K562 (cell line): ENCODE results near the gene RAB1B. TPM values are rescaled to one million over a fixed set of nuclear protein-coding genes. Genes with fewer than 3 reads are reported as not detected.

ENCODE experiments used
- ATAC-seq: fragments of 200-7000 bp; cut with Tn5 transposase; 3 replicates; pipeline ENCODE4 v1.9.1; 2020; ENCODE audit warnings: moderate library complexity
- BruUV-seq: library from RNA; stranded (reverse); fragments of 400-500 nt; replicated peaks from 2 replicates; lab custom pipeline; 2021; lab: Mats Ljungman, UMichigan
- CTCF ChIA-PET: fragments of 300-600 bp; formaldehyde crosslinking; extraction: SDS; loops from one replicate; lab custom pipeline; 2021; ENCODE audit warnings: low intra/inter-chr PET ratio; lab: Yijun Ruan, JAX
- POLR2A ChIA-PET: fragments of 300-600, 350-650 bp; sonication (Branson Sonifier 250); formaldehyde crosslinking; extraction: SDS; loops from one replicate; lab custom pipeline; 2021; ENCODE audit warnings: antibody characterized with exemption, inconsistent platforms; lab: Yijun Ruan, JAX
- DNase-seq, 4 experiments: peaks; one replicate each; pipeline versions ENCODE4 v3.0.0 to v3.0.0-alpha.2; 2011 to 2018; ENCODE audit warnings: low spot score in 3 of 4, mixed read lengths in 3 of 4; ENCODE audit errors: extremely low read depth in 1 of 4
- FAIRE-seq: peaks from 2 replicates; lab custom pipeline; 2011; peaks lifted over from hg19 to GRCh38; lab: Jason Lieb, UNC
- H2AFZ ChIP-seq: 2 replicates; pipeline ENCODE4 v1.6.0; 2011; ENCODE audit warnings: low read depth, low read length, control low read depth, inconsistent platforms
- H3K27ac ChIP-seq: fragments of 200-600 bp; 3 replicates; pipeline ENCODE4 v1.8.0; 2011; ENCODE audit warnings: low read depth, mild to moderate bottlenecking, control low read depth, inconsistent platforms, low read length, moderate library complexity, mixed read lengths; ENCODE audit errors: extremely low read depth
- H3K27me3 ChIP-seq, 2 experiments: fragments of 300-600 bp in 1 of 2; 2 replicates in 1 of 2; 3 replicates in 1 of 2; pipeline versions ENCODE4 v1.6.0 to v1.8.0; 2011; ENCODE audit warnings: inconsistent platforms in 2 of 2, low read length in 2 of 2, mild to moderate bottlenecking in 1 of 2, mixed read lengths in 1 of 2, moderate library complexity in 1 of 2; ENCODE audit not compliant: control insufficient read depth in 2 of 2, insufficient read depth in 2 of 2
- H3K36me3 ChIP-seq: fragments of 300-600 bp; 3 replicates; pipeline ENCODE4 v1.8.0; 2011; ENCODE audit warnings: mild to moderate bottlenecking, low read length, inconsistent platforms; ENCODE audit not compliant: control insufficient read depth, insufficient read depth
- H3K4me1 ChIP-seq, 2 experiments: fragments of 200-600 bp in 1 of 2; replicated peaks in 1 of 2; 2 replicates in 1 of 2; 3 replicates in 1 of 2; pipeline versions ENCODE4 v1.5.1 to v1.8.0; 2011; ENCODE audit warnings: inconsistent platforms in 2 of 2, low read length in 2 of 2, mild to moderate bottlenecking in 1 of 2, mixed read lengths in 1 of 2, moderate library complexity in 1 of 2; ENCODE audit not compliant: control insufficient read depth in 2 of 2, insufficient read depth in 2 of 2
- H3K4me2 ChIP-seq: 2 replicates; pipeline ENCODE4 v1.6.1; 2011; ENCODE audit warnings: low read length, control low read depth, inconsistent platforms, mixed read lengths; ENCODE audit not compliant: insufficient read depth
- H3K4me3 ChIP-seq: fragments of 200-600 bp; sonication (generic), shearing (Covaris generic); 2 replicates; pipeline ENCODE4 v1.5.1; 2016; ENCODE audit warnings: control low read depth, inconsistent platforms
- H3K79me2 ChIP-seq: fragments of 200-600 bp; 3 replicates; pipeline ENCODE4 v1.8.0; 2011; ENCODE audit warnings: low read length, inconsistent platforms; ENCODE audit not compliant: control insufficient read depth, insufficient read depth
- H3K9ac ChIP-seq, 2 experiments: 2 replicates each; pipeline versions ENCODE4 v1.6.0 to v1.6.1; 2011; ENCODE audit warnings: low read depth in 2 of 2, low read length in 2 of 2, control low read depth in 1 of 2, inconsistent platforms in 1 of 2, mild to moderate bottlenecking in 1 of 2, mixed read lengths in 1 of 2; ENCODE audit not compliant: insufficient read depth in 1 of 2
- H3K9me1 ChIP-seq: one replicate; pipeline ENCODE4 v1.6.0; 2011; ENCODE audit warnings: inconsistent platforms, mild to moderate bottlenecking, low read length, moderate library complexity; ENCODE audit not compliant: control insufficient read depth, insufficient read depth
- H3K9me3 ChIP-seq: replicated peaks from 2 replicates; pipeline ENCODE4 v1.5.1; 2011; ENCODE audit warnings: low read depth, low read length, inconsistent platforms; ENCODE audit not compliant: control insufficient read depth, insufficient read depth
- H4K20me1 ChIP-seq: replicated peaks from 2 replicates; pipeline ENCODE4 v1.6.1; 2011; ENCODE audit warnings: low read length, inconsistent platforms, mixed read lengths; ENCODE audit not compliant: control insufficient read depth, insufficient read depth
- BCL6 ChIP-seq: fragments of 250-450 bp; sonication (Bioruptor Pico); IDR thresholded peaks from 2 replicates; pipeline ENCODE4 v1.4.0; 2020
- ETS1 ChIP-seq: conservative IDR thresholded peaks from 2 replicates; pipeline ENCODE4 v1.6.1; 2011; ENCODE audit warnings: low read depth, mild to moderate bottlenecking, low read length; ENCODE audit not compliant: control insufficient read depth
- LEF1 ChIP-seq: fragments of 450-650 bp; IDR thresholded peaks from 2 replicates; pipeline ENCODE4 v1.6.1; 2016; ENCODE audit warnings: mild to moderate bottlenecking
- NRF1 ChIP-seq, 2 experiments: fragments of 450-650 bp; IDR thresholded peaks in 1 of 2; conservative IDR thresholded peaks in 1 of 2; 2 replicates each; pipeline ENCODE4 v1.6.1; 2014; ENCODE audit warnings: mild to moderate bottlenecking in 2 of 2
- USF1 ChIP-seq: sonication (generic); formaldehyde crosslinking; IDR thresholded peaks from 2 replicates; pipeline ENCODE4 v1.9.0; 2022; ENCODE audit warnings: mild to moderate bottlenecking, missing genetic modification reagents
- ZFX ChIP-seq: sonication (generic); formaldehyde crosslinking; IDR thresholded peaks from 2 replicates; pipeline ENCODE4 v1.8.0; 2022; ENCODE audit warnings: mild to moderate bottlenecking, missing genetic modification reagents, moderate library complexity
- ZNF695 ChIP-seq: fragments of 450-650 bp; formaldehyde crosslinking; IDR thresholded peaks from 2 replicates; pipeline ENCODE4 v1.4.0; 2020; ENCODE audit warnings: mild to moderate bottlenecking, moderate library complexity
- WGBS: fragments of 100-300 bp; shearing (Covaris generic); methylation state at CpG from one replicate; pipeline ENCODE4 v1.1.6; 2016; ENCODE audit warnings: low coverage, mixed read lengths; ENCODE audit not compliant: insufficient coverage; ENCODE audit errors: missing lambda C conversion rate; 5-methylcytosine and 5-hydroxymethylcytosine counted together
- in situ Hi-C: fragments of 300-500 bp; cut with MboI; formaldehyde crosslinking; loops from 4 replicates; pipeline ENCODE4 v1.15.0; 2018; ENCODE audit warnings: inconsistent platforms, mixed read lengths
- intact Hi-C: fragments of 100-400 bp; cut with micrococcal nuclease; formaldehyde crosslinking; loops from 2 replicates; pipeline ENCODE4 v1.14.2; 2022
- polyA plus RNA-seq, 8 experiments: library from polyadenylated mRNA; depleted of rRNA in 4 of 8; stranded (reverse) in 5 of 8; unstranded in 3 of 8; fragments of >200 nt; fragmentation: Nextera tagmentation in 2 of 8; fragmentation: Illumina TruSeq in 1 of 8; extraction: Ambion mirVana in 2 of 8; extraction: Trizol in 1 of 8; gene quantifications; 2 replicates each; pipeline versions ENCODE4 v1.2.1 to v1.2.3, GENCODE V29; 2011 to 2014; ENCODE audit warnings: inconsistent platforms in 1 of 8, missing spikeins in 1 of 8
- total RNA-seq, 7 experiments: library from RNA; depleted of rRNA in 6 of 7; stranded (reverse); fragments of >200 nt in 6 of 7; fragmentation: Illumina TruSeq in 2 of 7; extraction: Trizol in 2 of 7; gene quantifications; 2 replicates each; pipeline versions ENCODE4 v1.2.1 to v1.2.3, GENCODE V29; 2011 to 2021; ENCODE audit warnings: low replicate concordance in 1 of 7

Gene RAB1B
- total and polyA plus RNA-seq, 9 of the 15 experiments (the other 6 are each of a cell fraction or from before 2014, with no cell fraction given) = 5.6 to 146 (median 98.6) TPM

- TF ChIP-seq ETS1 (peak; percentile 79), NRF1 (conservative IDR thresholded peaks at IDR 0.05 in 1 of 2, IDR thresholded peaks at IDR 0.05 in 1 of 2) (peak; percentile 99), ZFX (peak; percentile 37)
Observed at GRCh38 chr11:66268244-66268951, at the start of gene RAB1B (continued).

GRCh38 chr11:66218846-66219620 is 49.4 kb upstream of the RAB1B start:
- Histone ChIP-seq H3K27me3 (no peaks in the 10 kb centered on the region), H3K9me1 (no peaks in the 10 kb centered on the region), H2AFZ (no peak overlapping the region), H3K79me2 (no peaks in the 10 kb centered on the region), H3K9me3 (no peaks in the 10 kb centered on the region), H3K36me3 (peaks cover 51% of the 10 kb centered on the region; the same call in 2 of the 3 replicates), H3K9ac (no peak overlapping the region), H3K4me2 (no peak overlapping the region), H4K20me1 (peaks cover 5% of the 10 kb centered on the region; the same call in 1 of the 2 replicates), H3K27ac (no peak overlapping the region)
- ChIA-PET CTCF (no interaction called here), POLR2A (interaction anchor here (0.6 to 0.7 kb wide), 2 partner anchors 30 to 108 kb away, joined by 3 to 4 read pairs; no protein-coding TSS in a partner anchor)
- intact Hi-C loops = no loop called here
- DNase-seq = no peak
- in situ Hi-C loops = loop anchor here (5.0 kb wide), 1 partner anchor 108 kb away; no protein-coding TSS in a partner anchor
- no peak for ATAC-seq
- WGBS = 84% methylated on average over 16 of the region's 18 CpGs
- TF ChIP-seq ZNF695 (CRISPR knock-in tag) = no peak
- TF ChIP-seq USF1 (CRISPR knock-in tag) = no peak
- TF ChIP-seq BCL6 (CRISPR knock-in tag) = no peak
- TF ChIP-seq LEF1 = no peak
- TF ChIP-seq, all 486 proteins: peak for 0
- FAIRE-seq = no peak
- BruUV-seq = no TSS peak
- Histone ChIP-seq H3K4me3 (no peak overlapping the region), H3K4me1 (peaks cover 7 to 14% of the 10 kb centered on the region in 2 experiments; a peak in 3 of 5 replicates)
